Islet precursor cell (in vitro differentiated cells): ENCODE results near the gene PRICKLE4.

ENCODE experiments used
- DNase-seq: peaks from one replicate; pipeline ENCODE4 v3.0.0-alpha.2; 2018

Gene PRICKLE4

GRCh38 chr6:41780551-41781365 lies at the start of gene PRICKLE4:
Gene PRICKLE4, plus strand, starts transcription at chr6:41780782. Its CDS starts 2,692 bp downstream, at chr6:41783474.
- DNase-seq: no peak

GRCh38 chr6:41731561-41732086 lies 49.0 kb upstream of the PRICKLE4 start:
- DNase-seq: no peak

GRCh38 chr6:41732149-41732548 lies 48.4 kb upstream of the PRICKLE4 start:
- DNase-seq: no peak

- no peak for DNase-seq
Measured at GRCh38 chr6:41732591-41733359, 47.8 kb upstream of the PRICKLE4 start.

- no peak for DNase-seq
Measured at GRCh38 chr6:41733360-41733706, 47.2 kb upstream of the PRICKLE4 start.

GRCh38 chr6:41733707-41734665 lies 46.6 kb upstream of the PRICKLE4 start:
- DNase-seq: peak; percentile 83

- DNase-seq: peak; percentile 81
Measured at GRCh38 chr6:41734666-41735426, 45.7 kb upstream of the PRICKLE4 start.

- peak; percentile 96 for DNase-seq
Measured at GRCh38 chr6:41735427-41736185, 45.0 kb upstream of the PRICKLE4 start, which contains the start of gene TFEB. Gene TFEB, minus strand, starts transcription at chr6:41735608. Its CDS starts 44,395 bp downstream, at chr6:41691213.

GRCh38 chr6:41736186-41736733 lies 44.3 kb upstream of the PRICKLE4 start:
- DNase-seq: no peak

GRCh38 chr6:41736800-41737555 lies 43.6 kb upstream of the PRICKLE4 start:
- no peak for DNase-seq

GRCh38 chr6:41737591-41738130 lies 42.9 kb upstream of the PRICKLE4 start:
- DNase-seq: no peak

- DNase-seq: peak; percentile 93
Measured at GRCh38 chr6:41739041-41739440, 41.5 kb upstream of the PRICKLE4 start.

GRCh38 chr6:41740366-41741162 lies 40.0 kb upstream of the PRICKLE4 start:
- DNase-seq: no peak

- DNase-seq: peak; percentile 77
Measured at GRCh38 chr6:41741625-41742490, 38.7 kb upstream of the PRICKLE4 start.

- no peak for DNase-seq
Measured at GRCh38 chr6:41743406-41744235, 37.0 kb upstream of the PRICKLE4 start.

- DNase-seq: no peak
Measured at GRCh38 chr6:41744236-41744787, 36.3 kb upstream of the PRICKLE4 start.
